GM12864 (cell line): ENCODE measurements around the gene AOX1.

Source experiments
- DNase-seq: peaks from one replicate; pipeline ENCODE4 v3.0.0-alpha.2; 2011; ENCODE audit warnings: low read depth
- H3K4me3 ChIP-seq: 2 replicates; pipeline ENCODE4 v1.5.1; 2011; ENCODE audit warnings: mild to moderate bottlenecking, low read depth, low read length, control low read depth
- TF ChIP-seq, protein P1 (sequence below): IDR thresholded peaks from 2 replicates; pipeline ENCODE4 v1.5.1; 2011; ENCODE audit warnings: low read depth, mild to moderate bottlenecking, moderate library complexity, low read length, control low read depth, inconsistent platforms; ENCODE audit errors: missing control alignments

The AOX1 gene

GRCh38 chr2:200591308-200591707 lies 5.5 kb downstream of the AOX1 start:
- DNase-seq = no peak
- TF ChIP-seq, protein P1, sequence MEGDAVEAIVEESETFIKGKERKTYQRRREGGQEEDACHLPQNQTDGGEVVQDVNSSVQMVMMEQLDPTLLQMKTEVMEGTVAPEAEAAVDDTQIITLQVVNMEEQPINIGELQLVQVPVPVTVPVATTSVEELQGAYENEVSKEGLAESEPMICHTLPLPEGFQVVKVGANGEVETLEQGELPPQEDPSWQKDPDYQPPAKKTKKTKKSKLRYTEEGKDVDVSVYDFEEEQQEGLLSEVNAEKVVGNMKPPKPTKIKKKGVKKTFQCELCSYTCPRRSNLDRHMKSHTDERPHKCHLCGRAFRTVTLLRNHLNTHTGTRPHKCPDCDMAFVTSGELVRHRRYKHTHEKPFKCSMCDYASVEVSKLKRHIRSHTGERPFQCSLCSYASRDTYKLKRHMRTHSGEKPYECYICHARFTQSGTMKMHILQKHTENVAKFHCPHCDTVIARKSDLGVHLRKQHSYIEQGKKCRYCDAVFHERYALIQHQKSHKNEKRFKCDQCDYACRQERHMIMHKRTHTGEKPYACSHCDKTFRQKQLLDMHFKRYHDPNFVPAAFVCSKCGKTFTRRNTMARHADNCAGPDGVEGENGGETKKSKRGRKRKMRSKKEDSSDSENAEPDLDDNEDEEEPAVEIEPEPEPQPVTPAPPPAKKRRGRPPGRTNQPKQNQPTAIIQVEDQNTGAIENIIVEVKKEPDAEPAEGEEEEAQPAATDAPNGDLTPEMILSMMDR = no peak
- H3K4me3 ChIP-seq = no peak overlapping the region

GRCh38 chr2:200592406-200593075 lies 6.7 kb downstream of the AOX1 start:
- no peak for DNase-seq
- TF ChIP-seq, protein P1 = no peak
- H3K4me3 ChIP-seq = no peak overlapping the region

DNA sequence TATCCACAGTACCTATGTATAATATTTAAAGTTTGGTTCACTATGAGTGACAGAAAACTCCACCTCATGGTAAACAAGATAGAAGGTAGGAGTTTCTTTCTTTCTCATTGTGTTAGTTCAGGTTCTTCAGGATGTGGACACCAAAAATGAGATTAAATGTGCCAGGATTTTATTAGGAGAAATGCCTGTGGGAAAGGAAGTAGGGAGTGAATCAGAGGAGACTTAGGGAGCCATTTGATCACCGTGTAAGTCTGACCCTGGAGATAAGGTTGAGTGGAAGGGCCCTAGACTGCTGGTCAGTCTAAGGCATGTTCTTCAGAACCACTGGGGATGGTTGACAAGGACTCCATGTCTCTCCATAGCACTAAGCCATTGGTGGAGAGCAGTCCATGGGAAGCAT lies 8.1 kb downstream of the AOX1 start:
- TF ChIP-seq, protein P1 = no peak
- DNase-seq = no peak
- H3K4me3 ChIP-seq = no peak overlapping the region

- DNase-seq = no peak
- TF ChIP-seq, protein P1 = no peak
- H3K4me3 ChIP-seq = no peak overlapping the region
Observed at GRCh38 chr2:200595913-200596312, 10.1 kb downstream of the AOX1 start.

DNA sequence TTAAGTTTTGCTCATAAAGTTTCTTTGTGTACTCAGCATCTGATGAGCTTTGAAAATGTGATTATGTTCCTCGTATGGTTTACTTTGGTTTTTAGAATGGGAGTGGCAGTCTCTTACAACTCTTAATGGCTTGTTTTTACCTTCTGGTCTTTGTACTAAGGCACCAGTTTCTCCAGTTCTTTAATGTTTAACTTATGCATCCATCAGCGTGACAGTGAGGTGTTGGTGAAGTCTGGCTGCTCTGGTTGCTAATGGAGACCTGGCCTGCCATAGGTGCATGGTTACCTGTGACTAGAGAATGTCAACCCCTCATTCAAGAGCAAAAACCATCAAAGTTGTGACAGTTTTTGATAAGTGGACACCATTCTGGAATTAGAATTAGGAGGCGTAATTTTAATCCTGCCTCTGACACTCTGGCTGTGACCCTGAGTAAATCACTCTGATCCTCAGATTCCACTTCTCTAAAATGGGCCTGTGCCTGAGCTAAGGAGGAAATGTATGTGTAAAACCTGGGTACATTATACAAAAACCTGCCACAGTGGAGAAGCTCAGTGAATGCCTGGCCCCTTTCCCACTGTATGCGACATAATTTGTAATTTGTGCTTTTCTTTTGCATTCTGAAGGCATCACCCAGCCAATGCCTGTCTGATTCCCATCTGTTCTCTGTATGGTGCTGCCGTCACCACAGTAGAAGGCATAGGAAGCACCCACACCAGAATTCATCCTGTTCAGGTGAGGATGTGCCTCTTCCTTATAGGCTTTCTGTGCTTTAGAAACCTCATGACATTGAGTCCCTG lies 11.2 kb downstream of the AOX1 start:
- no peak overlapping the region for H3K4me3 ChIP-seq
- DNase-seq = no peak
- TF ChIP-seq, protein P1 = no peak

GRCh38 chr2:200599206-200599605 lies 13.4 kb downstream of the AOX1 start:
- H3K4me3 ChIP-seq = no peak overlapping the region
- DNase-seq = no peak
- TF ChIP-seq, protein P1 = no peak
